Fibroblast of pulmonary artery (primary cell): Measurements from ENCODE around the gene CHTOP.

Experiments
- DNase-seq: peaks from one replicate; pipeline ENCODE4 v3.0.0-alpha.2; 2010; ENCODE audit warnings: low read depth
- H3K4me3 ChIP-seq: replicated peaks from 2 replicates; pipeline ENCODE4 v1.5.1; 2011; ENCODE audit warnings: low read depth, mild to moderate bottlenecking, control low read depth, low read length, moderate library complexity
- TF ChIP-seq, protein P1 (sequence below): IDR thresholded peaks from 2 replicates; pipeline ENCODE4 v1.5.1; 2011; ENCODE audit warnings: mild to moderate bottlenecking, control low read depth, low read length, inconsistent platforms; ENCODE audit errors: missing control alignments

The CHTOP gene

DNA sequence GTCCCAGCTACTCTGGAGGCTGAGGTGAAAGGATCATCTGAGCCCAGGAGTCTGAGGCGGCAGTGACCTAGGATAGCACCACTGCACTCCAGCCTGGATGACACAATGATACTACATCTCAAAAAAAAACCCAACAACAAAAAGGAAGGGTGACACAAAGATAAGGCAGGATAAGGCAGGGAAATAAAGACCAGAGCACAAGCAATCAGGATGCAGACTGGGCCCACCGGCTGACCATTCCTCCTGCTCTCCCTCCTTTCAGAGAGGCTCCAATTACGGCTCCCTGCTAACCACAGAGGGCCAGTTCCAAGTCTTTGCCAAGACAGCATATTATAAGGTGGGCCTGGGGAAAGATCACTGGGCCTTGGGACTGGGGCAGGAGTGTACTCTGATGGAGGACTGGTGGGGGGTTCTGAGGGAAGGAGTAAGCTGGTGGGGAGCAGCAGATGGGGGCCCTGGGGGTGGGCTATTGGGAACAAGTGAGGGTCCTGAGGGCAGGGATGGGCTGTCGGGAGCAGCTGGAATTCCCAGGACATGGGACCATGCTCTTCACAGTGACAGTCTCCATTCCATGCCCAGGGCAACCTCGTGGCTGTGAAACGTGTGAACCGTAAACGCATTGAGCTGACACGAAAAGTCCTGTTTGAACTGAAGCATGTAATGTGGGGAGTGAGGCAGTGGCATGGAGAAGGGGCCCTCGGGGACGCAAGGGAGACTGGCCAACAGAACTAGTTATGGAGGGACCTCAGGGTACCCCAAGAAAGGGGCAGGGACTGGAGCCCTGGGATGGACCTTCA lies 51.9 kb downstream of the CHTOP start:
- no peak for DNase-seq
- no peak overlapping the region for H3K4me3 ChIP-seq
- TF ChIP-seq, protein P1, sequence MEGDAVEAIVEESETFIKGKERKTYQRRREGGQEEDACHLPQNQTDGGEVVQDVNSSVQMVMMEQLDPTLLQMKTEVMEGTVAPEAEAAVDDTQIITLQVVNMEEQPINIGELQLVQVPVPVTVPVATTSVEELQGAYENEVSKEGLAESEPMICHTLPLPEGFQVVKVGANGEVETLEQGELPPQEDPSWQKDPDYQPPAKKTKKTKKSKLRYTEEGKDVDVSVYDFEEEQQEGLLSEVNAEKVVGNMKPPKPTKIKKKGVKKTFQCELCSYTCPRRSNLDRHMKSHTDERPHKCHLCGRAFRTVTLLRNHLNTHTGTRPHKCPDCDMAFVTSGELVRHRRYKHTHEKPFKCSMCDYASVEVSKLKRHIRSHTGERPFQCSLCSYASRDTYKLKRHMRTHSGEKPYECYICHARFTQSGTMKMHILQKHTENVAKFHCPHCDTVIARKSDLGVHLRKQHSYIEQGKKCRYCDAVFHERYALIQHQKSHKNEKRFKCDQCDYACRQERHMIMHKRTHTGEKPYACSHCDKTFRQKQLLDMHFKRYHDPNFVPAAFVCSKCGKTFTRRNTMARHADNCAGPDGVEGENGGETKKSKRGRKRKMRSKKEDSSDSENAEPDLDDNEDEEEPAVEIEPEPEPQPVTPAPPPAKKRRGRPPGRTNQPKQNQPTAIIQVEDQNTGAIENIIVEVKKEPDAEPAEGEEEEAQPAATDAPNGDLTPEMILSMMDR, result no peak

- H3K4me3 ChIP-seq, result no peak overlapping the region
- no peak for DNase-seq
- TF ChIP-seq, protein P1, result no peak
Measured at GRCh38 chr1:153687346-153688125, 53.7 kb downstream of the CHTOP start.

DNA sequence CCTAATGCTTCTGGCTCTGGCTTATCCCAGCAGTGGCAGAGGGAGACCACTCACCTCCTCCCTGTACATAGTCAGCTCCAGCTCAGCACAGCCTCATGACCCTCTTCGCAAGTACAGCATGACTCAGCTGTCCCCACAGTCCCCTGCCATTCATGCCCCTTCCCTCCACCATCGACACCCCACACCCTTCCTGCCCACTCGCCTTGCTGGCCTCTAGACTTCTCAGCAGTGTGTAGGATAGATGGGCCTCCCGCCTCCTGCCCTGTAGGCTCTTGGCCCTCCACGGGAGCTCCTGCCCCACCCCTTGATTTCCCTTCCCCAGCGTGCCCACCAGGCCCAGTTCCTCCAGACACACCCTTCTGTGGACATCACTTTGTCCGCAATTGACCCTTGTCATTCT lies 54.4 kb downstream of the CHTOP start:
- no peak overlapping the region for H3K4me3 ChIP-seq
- TF ChIP-seq, protein P1, result no peak
- DNase-seq, result no peak

DNA sequence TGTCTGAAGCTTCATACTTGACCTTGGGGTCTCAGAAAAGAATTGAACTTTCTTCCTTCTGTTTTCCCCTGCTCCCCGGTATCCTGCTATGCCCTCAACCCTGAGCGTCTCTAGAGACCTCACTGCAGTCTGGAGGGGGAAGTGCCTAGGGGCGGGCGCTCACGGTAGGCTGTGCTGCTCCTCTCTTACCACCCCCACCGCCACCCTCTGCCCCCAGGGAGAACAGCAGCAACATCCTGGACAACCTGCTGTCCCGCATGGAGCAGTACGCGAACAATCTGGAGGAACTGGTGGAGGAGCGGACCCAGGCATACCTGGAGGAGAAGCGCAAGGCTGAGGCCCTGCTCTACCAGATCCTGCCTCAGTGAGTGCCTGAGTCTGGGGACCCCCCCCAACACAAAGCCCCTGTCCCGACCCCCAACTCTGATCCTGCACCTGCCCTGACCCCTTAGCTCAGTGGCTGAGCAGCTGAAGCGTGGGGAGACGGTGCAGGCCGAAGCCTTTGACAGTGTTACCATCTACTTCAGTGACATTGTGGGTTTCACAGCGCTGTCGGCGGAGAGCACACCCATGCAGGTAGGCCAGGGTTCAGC lies 55.0 kb downstream of the CHTOP start:
- TF ChIP-seq, protein P1, result no peak
- DNase-seq, result no peak
- no peak overlapping the region for H3K4me3 ChIP-seq

DNA sequence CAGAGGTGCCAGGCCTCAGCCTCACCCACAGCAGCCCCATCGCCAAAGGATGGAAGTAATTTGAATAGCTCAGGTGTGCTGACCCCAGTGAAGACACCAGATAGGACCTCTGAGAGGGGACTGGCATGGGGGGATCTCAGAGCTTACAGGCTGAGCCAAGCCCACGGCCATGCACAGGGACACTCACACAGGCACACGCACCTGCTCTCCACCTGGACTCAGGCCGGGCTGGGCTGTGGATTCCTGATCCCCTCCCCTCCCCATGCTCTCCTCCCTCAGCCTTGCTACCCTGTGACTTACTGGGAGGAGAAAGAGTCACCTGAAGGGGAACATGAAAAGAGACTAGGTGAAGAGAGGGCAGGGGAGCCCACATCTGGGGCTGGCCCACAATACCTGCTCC lies 59.6 kb downstream of the CHTOP start:
- H3K4me3 ChIP-seq, result no peak overlapping the region
- DNase-seq, result no peak
- TF ChIP-seq, protein P1, result no peak
